ENCODE measurements around the gene PEX1. TPM values are rescaled to one million over a fixed set of nuclear protein-coding genes. Genes with fewer than 3 reads are reported as not detected.
"Not testable (repeated sequence)": the region's sequence is repeated elsewhere in the genome, so short reads cannot be mapped to it uniquely, and the experiment has no call there.

The PEX1 gene
- total and polyA plus RNA-seq, 2 donors from 2014 or later = 16.9 to 19.6 TPM

DNA sequence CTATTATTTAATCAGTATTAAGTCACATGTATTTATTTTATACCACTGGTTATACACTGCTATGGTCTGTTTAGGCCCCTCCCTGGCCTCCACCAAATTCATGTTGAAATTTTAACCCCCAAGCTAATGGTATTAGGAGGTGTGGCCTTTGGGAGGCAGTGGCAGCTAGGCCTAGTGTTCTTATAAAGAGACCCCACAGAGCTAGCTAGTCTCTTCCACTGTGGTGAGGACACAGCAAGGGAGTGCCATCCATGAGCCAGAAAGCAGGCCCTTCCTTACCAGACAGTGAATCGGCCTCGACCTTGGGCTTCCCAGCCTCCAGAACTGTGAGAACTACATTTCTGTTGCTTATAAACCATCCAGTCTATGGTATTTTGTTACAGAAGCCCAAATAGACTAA, 28.9 kb upstream of the PEX1 start:
- FAIRE-seq (no peak), DNase-seq (no peak)
- Histone ChIP-seq H3K9me3 (ENCODE audit: control insufficient read depth in 2 of 3, insufficient read depth in 1 of 3, low read length in 3 of 3) (no peaks in the 10 kb centered on the region), H3K9ac (ENCODE audit: low read length in 3 of 3) (no peak overlapping the region), H3K27me3 (ENCODE audit: control insufficient read depth, insufficient read depth, low read length) (no peaks in the 10 kb centered on the region), H3K27ac (ENCODE audit: low read depth in 2 of 2, low read length in 2 of 2) (no peak overlapping the region), H3K36me3 (ENCODE audit: control insufficient read depth in 2 of 3, insufficient read depth in 3 of 3, low read length in 3 of 3) (peaks cover 0 to 2% (median 0%) of the 10 kb centered on the region in 3 donors), H3K4me3 (ENCODE audit: low read length in 3 of 3) (no peak overlapping the region), H3K4me1 (ENCODE audit: control insufficient read depth in 2 of 3, insufficient read depth in 2 of 3, low read depth in 1 of 3, low read length in 3 of 3) (no peaks in the 10 kb centered on the region)
- intact Hi-C loops (cut with DNase I) = no loop called here
- TF ChIP-seq, protein P1, sequence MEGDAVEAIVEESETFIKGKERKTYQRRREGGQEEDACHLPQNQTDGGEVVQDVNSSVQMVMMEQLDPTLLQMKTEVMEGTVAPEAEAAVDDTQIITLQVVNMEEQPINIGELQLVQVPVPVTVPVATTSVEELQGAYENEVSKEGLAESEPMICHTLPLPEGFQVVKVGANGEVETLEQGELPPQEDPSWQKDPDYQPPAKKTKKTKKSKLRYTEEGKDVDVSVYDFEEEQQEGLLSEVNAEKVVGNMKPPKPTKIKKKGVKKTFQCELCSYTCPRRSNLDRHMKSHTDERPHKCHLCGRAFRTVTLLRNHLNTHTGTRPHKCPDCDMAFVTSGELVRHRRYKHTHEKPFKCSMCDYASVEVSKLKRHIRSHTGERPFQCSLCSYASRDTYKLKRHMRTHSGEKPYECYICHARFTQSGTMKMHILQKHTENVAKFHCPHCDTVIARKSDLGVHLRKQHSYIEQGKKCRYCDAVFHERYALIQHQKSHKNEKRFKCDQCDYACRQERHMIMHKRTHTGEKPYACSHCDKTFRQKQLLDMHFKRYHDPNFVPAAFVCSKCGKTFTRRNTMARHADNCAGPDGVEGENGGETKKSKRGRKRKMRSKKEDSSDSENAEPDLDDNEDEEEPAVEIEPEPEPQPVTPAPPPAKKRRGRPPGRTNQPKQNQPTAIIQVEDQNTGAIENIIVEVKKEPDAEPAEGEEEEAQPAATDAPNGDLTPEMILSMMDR (IDR thresholded peaks at IDR 0.05; ENCODE audit: borderline replicate concordance, extremely low read depth, insufficient read depth) = no peak

DNA sequence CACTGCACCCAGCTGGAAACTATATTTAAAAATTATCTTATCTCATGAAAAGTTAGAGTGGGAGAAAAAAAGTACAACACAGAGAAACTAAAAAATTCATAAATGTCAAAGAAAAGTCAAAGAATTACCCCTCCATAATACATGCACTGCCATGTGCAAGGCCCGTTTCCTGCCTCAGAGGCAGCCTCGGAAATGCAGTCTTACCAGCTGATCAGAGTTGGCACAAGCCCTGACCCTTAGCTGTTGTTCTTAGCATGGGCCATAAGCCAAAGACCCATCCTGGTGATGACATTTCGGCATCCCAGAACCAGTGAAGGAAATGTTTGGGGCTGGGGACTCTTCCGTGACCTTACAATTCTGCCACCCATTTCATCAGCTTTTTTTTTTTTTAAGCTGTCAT, 21.9 kb upstream of the PEX1 start:
- no peaks in the 10 kb centered on the region for H3K4me1 ChIP-seq (ENCODE audit: control insufficient read depth in 2 of 3, insufficient read depth in 2 of 3, low read depth in 1 of 3, low read length in 3 of 3)
- DNase-seq (no peak), FAIRE-seq (no peak)
- no peaks in the 10 kb centered on the region for H3K36me3 ChIP-seq (ENCODE audit: control insufficient read depth in 2 of 3, insufficient read depth in 3 of 3, low read length in 3 of 3)
- H3K9me3 ChIP-seq (ENCODE audit: control insufficient read depth in 2 of 3, insufficient read depth in 1 of 3, low read length in 3 of 3) = no peaks in the 10 kb centered on the region
- no peaks in the 10 kb centered on the region for H3K27me3 ChIP-seq (ENCODE audit: control insufficient read depth, insufficient read depth, low read length)
- no peak overlapping the region for H3K27ac ChIP-seq (ENCODE audit: low read depth in 2 of 2, low read length in 2 of 2)
- H3K9ac ChIP-seq (ENCODE audit: low read length in 3 of 3) = no peak overlapping the region
- H3K4me3 ChIP-seq (ENCODE audit: low read length in 3 of 3) = no peak overlapping the region
- intact Hi-C loops (cut with DNase I) = no loop called here
- TF ChIP-seq, protein P1 (IDR thresholded peaks at IDR 0.05; ENCODE audit: borderline replicate concordance, extremely low read depth, insufficient read depth) = no peak

DNA sequence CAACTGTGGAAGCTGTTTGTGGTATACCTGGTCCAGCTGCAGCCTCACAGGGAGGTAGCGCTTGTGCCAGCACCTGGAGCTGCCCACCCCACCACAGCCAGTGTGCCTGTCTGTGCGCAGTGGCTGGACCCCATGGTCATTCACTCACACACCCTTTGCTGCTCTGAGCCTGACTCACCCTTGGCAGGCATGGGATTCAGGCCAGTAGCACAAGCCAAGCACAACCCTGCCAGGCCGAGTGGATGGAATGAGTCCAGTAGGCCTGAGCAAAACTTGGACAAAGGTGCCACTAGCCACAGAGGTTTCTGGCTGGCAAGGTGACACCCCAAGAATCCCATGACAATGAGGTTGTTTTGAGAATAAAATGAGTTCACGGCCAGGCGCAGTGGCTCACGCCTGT, 19.3 kb upstream of the PEX1 start:
- Histone ChIP-seq H3K4me1 (ENCODE audit: control insufficient read depth in 2 of 3, insufficient read depth in 2 of 3, low read depth in 1 of 3, low read length in 3 of 3) (no peaks in the 10 kb centered on the region), H3K9ac (ENCODE audit: low read length in 3 of 3) (no peak overlapping the region), H3K4me3 (ENCODE audit: low read length in 3 of 3) (no peak overlapping the region), H3K27ac (ENCODE audit: low read depth in 2 of 2, low read length in 2 of 2) (no peak overlapping the region), H3K9me3 (ENCODE audit: control insufficient read depth in 2 of 3, insufficient read depth in 1 of 3, low read length in 3 of 3) (no peaks in the 10 kb centered on the region), H3K36me3 (ENCODE audit: control insufficient read depth in 2 of 3, insufficient read depth in 3 of 3, low read length in 3 of 3) (no peaks in the 10 kb centered on the region), H3K27me3 (ENCODE audit: control insufficient read depth, insufficient read depth, low read length) (no peaks in the 10 kb centered on the region)
- TF ChIP-seq, protein P1 (IDR thresholded peaks at IDR 0.05; ENCODE audit: borderline replicate concordance, extremely low read depth, insufficient read depth) = no peak
- DNase-seq (no peak), FAIRE-seq (no peak)
- intact Hi-C loops (cut with DNase I) = no loop called here

DNA sequence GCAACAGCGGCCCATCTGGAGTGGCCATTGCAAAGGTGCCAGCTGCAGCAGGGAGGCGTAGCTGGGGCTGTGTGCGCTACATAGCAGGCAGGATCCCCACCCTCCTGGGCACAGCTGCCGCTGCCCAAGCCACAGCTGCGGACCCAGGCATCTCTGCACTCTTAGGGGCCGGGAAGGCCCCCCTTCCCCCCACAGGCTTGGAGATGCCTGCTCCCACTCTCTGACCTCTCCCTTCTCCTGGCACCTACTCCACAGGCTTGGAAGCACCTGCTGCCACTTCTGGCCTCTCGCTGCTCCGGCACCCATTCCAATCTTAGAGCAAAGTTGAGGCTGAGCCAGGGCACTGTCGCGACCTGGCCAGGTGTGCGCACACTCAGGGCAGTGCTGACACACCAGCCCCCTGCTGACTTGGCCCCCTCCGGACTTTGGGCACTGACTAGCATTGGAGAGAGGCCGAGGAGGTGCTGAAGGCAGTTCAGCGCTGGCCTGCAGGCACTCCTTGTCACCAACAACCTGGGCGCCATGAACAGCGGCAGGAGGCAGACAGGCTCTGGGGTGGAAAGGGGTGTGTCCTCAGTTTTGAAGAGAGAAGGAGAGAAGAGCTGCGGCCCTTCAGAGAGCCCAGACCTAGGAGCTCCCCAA, 18.7 kb upstream of the PEX1 start:
- Histone ChIP-seq H3K9me3 (ENCODE audit: control insufficient read depth in 2 of 3, insufficient read depth in 1 of 3, low read length in 3 of 3) (no peaks in the 10 kb centered on the region), H3K27ac (ENCODE audit: low read depth in 2 of 2, low read length in 2 of 2) (no peak overlapping the region), H3K27me3 (ENCODE audit: control insufficient read depth, insufficient read depth, low read length) (no peaks in the 10 kb centered on the region), H3K4me1 (ENCODE audit: control insufficient read depth in 2 of 3, insufficient read depth in 2 of 3, low read depth in 1 of 3, low read length in 3 of 3) (no peaks in the 10 kb centered on the region), H3K4me3 (ENCODE audit: low read length in 3 of 3) (no peak overlapping the region), H3K36me3 (ENCODE audit: control insufficient read depth in 2 of 3, insufficient read depth in 3 of 3, low read length in 3 of 3) (no peaks in the 10 kb centered on the region), H3K9ac (ENCODE audit: low read length in 3 of 3) (no peak overlapping the region)
- no peak for FAIRE-seq
- DNase-seq = no peak
- intact Hi-C loops (cut with DNase I) = no loop called here
- TF ChIP-seq, protein P1 (IDR thresholded peaks at IDR 0.05; ENCODE audit: borderline replicate concordance, extremely low read depth, insufficient read depth) = no peak

DNA sequence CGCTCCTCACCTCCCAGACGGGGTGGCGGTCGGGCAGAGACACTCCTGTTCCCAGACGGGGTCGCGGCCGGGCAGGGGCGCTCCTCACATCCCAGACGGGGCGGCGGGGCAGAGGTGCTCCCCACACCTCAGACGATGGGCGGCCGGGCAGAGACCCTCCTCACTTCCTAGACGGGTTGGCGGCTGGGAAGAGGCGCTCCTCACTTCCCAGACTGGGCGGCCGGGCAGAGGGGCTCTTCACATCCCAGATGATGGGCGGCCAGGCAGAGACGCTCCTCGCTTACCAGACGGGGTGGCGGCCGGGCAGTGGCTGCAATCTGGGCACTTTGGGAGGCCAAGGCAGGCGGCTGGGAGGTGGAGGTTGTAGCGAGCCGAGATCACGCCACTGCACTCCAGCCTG, 16.8 kb upstream of the PEX1 start:
- not testable (repeated sequence) for DNase-seq

More for the DNA sequence above, 16.8 kb upstream of the PEX1 start:
- H3K4me3 ChIP-seq (ENCODE audit: low read length in 3 of 3); H3K36me3 ChIP-seq (ENCODE audit: control insufficient read depth in 2 of 3, insufficient read depth in 3 of 3, low read length in 3 of 3); H3K4me1 ChIP-seq (ENCODE audit: control insufficient read depth in 2 of 3, insufficient read depth in 2 of 3, low read depth in 1 of 3, low read length in 3 of 3); H3K9ac ChIP-seq (ENCODE audit: low read length in 3 of 3); intact Hi-C loops (cut with DNase I); H3K9me3 ChIP-seq (ENCODE audit: control insufficient read depth in 2 of 3, insufficient read depth in 1 of 3, low read length in 3 of 3); H3K27ac ChIP-seq (ENCODE audit: low read depth in 2 of 2, low read length in 2 of 2); H3K27me3 ChIP-seq (ENCODE audit: control insufficient read depth, insufficient read depth, low read length); FAIRE-seq: not testable (repeated sequence)

Measured in kidney (tissue), 14 donors.